ENCODE data around the gene SMG6. TPM values are rescaled to one million over a fixed set of nuclear protein-coding genes. Genes with fewer than 3 reads are reported as not detected.

The SMG6 gene
- total and polyA plus RNA-seq, 8 donors = 27.7 to 42.2 (median 38.5) TPM

GRCh38 chr17:2128011-2128410 lies 175.6 kb downstream of the SMG6 start:
- TF ChIP-seq CTCF (IDR thresholded peaks at IDR 0.05) = no peak
- Histone ChIP-seq H3K4me1 (peaks cover 20 to 21% of the 10 kb centered on the region in 2 donors), H3K4me3 (no peak overlapping the region), H3K27me3 (no peaks in the 10 kb centered on the region), H3K36me3 (peaks cover 0 to 4% of the 10 kb centered on the region in 2 donors), H3K27ac (no peak overlapping the region), H3K9me3 (no peaks in the 10 kb centered on the region)
- ATAC-seq (no peak), DNase-seq (no peak)
- intact Hi-C loops (cut with DNase I) = no loop called here

GRCh38 chr17:2125013-2125535 lies 178.5 kb downstream of the SMG6 start:
- no peak for ATAC-seq

GRCh38 chr17:2124391-2124790 lies 179.2 kb downstream of the SMG6 start:
- TF ChIP-seq CTCF (IDR thresholded peaks at IDR 0.05) = no peak
- Histone ChIP-seq H3K9me3 (no peaks in the 10 kb centered on the region), H3K27me3 (no peaks in the 10 kb centered on the region), H3K36me3 (peaks cover 0 to 4% of the 10 kb centered on the region in 2 donors), H3K4me3 (no peak overlapping the region), H3K4me1 (peaks cover 33 to 47% of the 10 kb centered on the region in 2 donors), H3K27ac (peak overlapping the region; percentile 78 to 81)
- DNase-seq = no peak
- ATAC-seq = no peak
- intact Hi-C loops (cut with DNase I) = no loop called here

More at GRCh38 chr17:2125013-2125535, 178.5 kb downstream of the SMG6 start:
- H3K9me3 ChIP-seq = no peaks in the 10 kb centered on the region
- H3K4me1 ChIP-seq = peaks cover 33 to 47% of the 10 kb centered on the region in 2 donors
- no peak for TF ChIP-seq CTCF (IDR thresholded peaks at IDR 0.05)
- intact Hi-C loops (cut with DNase I) = no loop called here
- H3K27ac ChIP-seq = no peak overlapping the region
- H3K36me3 ChIP-seq = peaks cover 0 to 4% of the 10 kb centered on the region in 2 donors
- DNase-seq = no peak
- no peak overlapping the region for H3K4me3 ChIP-seq
- no peaks in the 10 kb centered on the region for H3K27me3 ChIP-seq

GRCh38 chr17:2123375-2124251 lies 180.0 kb downstream of the SMG6 start:
- DNase-seq = no peak
- Histone ChIP-seq H3K27ac (peak overlapping the region; percentile 78 to 81), H3K9me3 (no peaks in the 10 kb centered on the region), H3K4me1 (peaks cover 33 to 47% of the 10 kb centered on the region in 2 donors), H3K27me3 (no peaks in the 10 kb centered on the region), H3K36me3 (peaks cover 0 to 4% of the 10 kb centered on the region in 2 donors), H3K4me3 (no peak overlapping the region)
- peak; percentile 67 for ATAC-seq
- intact Hi-C loops (cut with DNase I) = no loop called here
- TF ChIP-seq CTCF (IDR thresholded peaks at IDR 0.05) = no peak

GRCh38 chr17:2122641-2123302 lies 180.8 kb downstream of the SMG6 start:
- no peaks in the 10 kb centered on the region for H3K9me3 ChIP-seq
- intact Hi-C loops (cut with DNase I) = no loop called here
- H3K4me1 ChIP-seq = peaks cover 33 to 47% of the 10 kb centered on the region in 2 donors
- H3K27me3 ChIP-seq = no peaks in the 10 kb centered on the region
- DNase-seq (peak; percentile 79 to 91 (median 85)), ATAC-seq (peak; percentile 85)
- peaks cover 0 to under 1% of the 10 kb centered on the region in 2 donors for H3K36me3 ChIP-seq
- peak overlapping the region; percentile 78 to 81 for H3K27ac ChIP-seq
- TF ChIP-seq CTCF (IDR thresholded peaks at IDR 0.05) = no peak
- H3K4me3 ChIP-seq = no peak overlapping the region

All from left lung (tissue), 10 donors.